Keratinocyte (primary cell): Measurements from ENCODE around the gene UQCRH. TPM values are rescaled to one million over a fixed set of nuclear protein-coding genes. Genes with fewer than 3 reads are reported as not detected.

Source experiments
- DNase-seq: peaks from one replicate; pipeline ENCODE4 v3.0.0-alpha.2; 2011; ENCODE audit warnings: low read depth, missing footprints, low spot score
- FAIRE-seq: peaks from 2 replicates; lab custom pipeline; 2011; peaks lifted over from hg19 to GRCh38; lab: Jason Lieb, UNC
- H2AFZ ChIP-seq: 2 replicates; pipeline ENCODE4 v1.6.0; 2012; ENCODE audit warnings: low read length, control low read depth, inconsistent platforms; ENCODE audit not compliant: control insufficient read depth
- H3K27ac ChIP-seq: 2 replicates; pipeline ENCODE4 v1.5.1; 2011; ENCODE audit warnings: low read length; ENCODE audit not compliant: control insufficient read depth, insufficient read depth
- H3K27me3 ChIP-seq: 3 replicates; pipeline ENCODE4 v1.6.0; 2011; ENCODE audit warnings: low read length; ENCODE audit not compliant: control insufficient read depth, insufficient read depth; ENCODE audit errors: extremely low read depth
- H3K36me3 ChIP-seq, 2 experiments: 2 replicates in 1 of 2; 3 replicates in 1 of 2; pipeline ENCODE4 v1.5.1; 2011; ENCODE audit warnings: low read length in 2 of 2, mild to moderate bottlenecking in 1 of 2; ENCODE audit not compliant: control insufficient read depth in 2 of 2, insufficient read depth in 2 of 2; ENCODE audit errors: extremely low read depth in 1 of 2
- H3K4me1 ChIP-seq: 3 replicates; pipeline ENCODE4 v1.5.1; 2011; ENCODE audit warnings: low read length; ENCODE audit not compliant: control insufficient read depth, insufficient read depth; ENCODE audit errors: extremely low read depth
- H3K4me2 ChIP-seq: 3 replicates; pipeline ENCODE4 v1.6.0; 2011; ENCODE audit warnings: low read depth, low read length; ENCODE audit not compliant: control insufficient read depth, insufficient read depth; ENCODE audit errors: extremely low read depth
- H3K4me3 ChIP-seq, 3 experiments: fragments of 200-600 bp in 1 of 3; sonication (generic) in 1 of 3; 2 replicates in 2 of 3; 3 replicates in 1 of 3; pipeline ENCODE4 v1.5.1; 2011 to 2016; ENCODE audit warnings: low read length in 3 of 3, mild to moderate bottlenecking in 3 of 3, control low read depth in 2 of 3, inconsistent platforms in 1 of 3, low read depth in 1 of 3, mixed read lengths in 1 of 3, mixed run types in 1 of 3, moderate library complexity in 1 of 3; ENCODE audit not compliant: control insufficient read depth in 2 of 3, insufficient read depth in 2 of 3; ENCODE audit errors: extremely low read depth in 1 of 3
- H3K79me2 ChIP-seq: 2 replicates; pipeline ENCODE4 v1.6.0; 2012; ENCODE audit warnings: low read length; ENCODE audit not compliant: control insufficient read depth, insufficient read depth
- H3K9ac ChIP-seq: 3 replicates; pipeline ENCODE4 v1.6.0; 2011; ENCODE audit warnings: low read length; ENCODE audit not compliant: control insufficient read depth, insufficient read depth; ENCODE audit errors: extremely low read depth
- H3K9me1 ChIP-seq: 3 replicates; pipeline ENCODE4 v1.6.0; 2011; ENCODE audit warnings: low read length; ENCODE audit not compliant: control insufficient read depth, insufficient read depth; ENCODE audit errors: extremely low read depth
- H3K9me3 ChIP-seq: 2 replicates; pipeline ENCODE4 v1.5.1; 2012; ENCODE audit warnings: low read depth, low read length; ENCODE audit not compliant: control insufficient read depth
- H4K20me1 ChIP-seq: 3 replicates; pipeline ENCODE4 v1.6.0; 2011; ENCODE audit warnings: low read length; ENCODE audit not compliant: control insufficient read depth, insufficient read depth; ENCODE audit errors: extremely low read depth
- CTCF ChIP-seq, 3 experiments: IDR thresholded peaks in 1 of 3; conservative IDR thresholded peaks in 1 of 3; optimal IDR thresholded peaks in 1 of 3; 2 replicates in 2 of 3; 3 replicates in 1 of 3; pipeline versions ENCODE3 to v1.5.1; 2011; ENCODE audit warnings: low read length in 3 of 3, mild to moderate bottlenecking in 3 of 3, moderate library complexity in 2 of 3, control low read depth in 1 of 3, inconsistent platforms in 1 of 3; ENCODE audit not compliant: insufficient read depth in 2 of 3; ENCODE audit errors: extremely low read depth in 1 of 3
- EZH2 ChIP-seq: IDR thresholded peaks from one replicate; pipeline ENCODE4 v1.6.1; 2012; ENCODE audit warnings: inconsistent platforms, mild to moderate bottlenecking, low read length, moderate library complexity
- dilution Hi-C: fragments of 300-500 bp; cut with MboI; formaldehyde crosslinking; loops from one replicate; pipeline ENCODE4 v1.7.0; 2020; ENCODE audit warnings: low sequenced_read_pairs; ENCODE audit not compliant: extremely low pct_ligation_motif_present
- polyA plus RNA-seq, 5 experiments: library from polyadenylated mRNA; depleted of rRNA in 3 of 5; stranded (reverse) in 3 of 5; stranded (forward) in 1 of 5; unstranded in 1 of 5; fragments of >200 nt; gene quantifications; 1 replicate in 1 of 5; 2 replicates in 3 of 5; 3 replicates in 1 of 5; pipeline versions ENCODE4 v1.2.1 to v1.2.3, GENCODE V29; 2011 to 2012; ENCODE audit warnings: missing spikeins in 2 of 5, low read depth in 1 of 5, low replicate concordance in 1 of 5

UQCRH gene
- polyA plus RNA-seq, 1 donor (not counting 4 experiments of a cell fraction or from before 2014, with no cell fraction given) = 970 TPM

GRCh38 chr1:46285730-46286477 is 17.6 kb upstream of the UQCRH start:
- FAIRE-seq = no peak
- no peaks in the 10 kb centered on the region for H4K20me1 ChIP-seq
- peaks cover 24 to 29% of the 10 kb centered on the region in 2 experiments for H3K36me3 ChIP-seq
- no peaks in the 10 kb centered on the region for H3K27me3 ChIP-seq
- H2AFZ ChIP-seq = no peak overlapping the region
- H3K27ac ChIP-seq = no peak overlapping the region
- H3K9me3 ChIP-seq = no peaks in the 10 kb centered on the region
- peaks cover 2% of the 10 kb centered on the region for H3K9me1 ChIP-seq
- H3K4me2 ChIP-seq = no peak overlapping the region
- H3K9ac ChIP-seq = no peak overlapping the region
- H3K4me3 ChIP-seq = no peak overlapping the region
- TF ChIP-seq CTCF (optimal IDR thresholded peaks at IDR 0.05 in 1 of 3, IDR thresholded peaks at IDR 0.05 in 1 of 3, conservative IDR thresholded peaks at IDR 0.05 in 1 of 3; ENCODE audit: extremely low read depth in 1 of 3, insufficient read depth in 2 of 3, low read length in 3 of 3) (no peak), EZH2 (no peak)
- peaks cover 19% of the 10 kb centered on the region for H3K4me1 ChIP-seq
- dilution Hi-C loops = no loop called here
- no peak for DNase-seq
- H3K79me2 ChIP-seq = no peaks in the 10 kb centered on the region

GRCh38 chr1:46288485-46289133 is 14.9 kb upstream of the UQCRH start:
- H3K4me2 ChIP-seq = peak overlapping the region; percentile 23
- DNase-seq (no peak), FAIRE-seq (no peak)
- TF ChIP-seq CTCF (optimal IDR thresholded peaks at IDR 0.05 in 1 of 3, IDR thresholded peaks at IDR 0.05 in 1 of 3, conservative IDR thresholded peaks at IDR 0.05 in 1 of 3; ENCODE audit: extremely low read depth in 1 of 3, insufficient read depth in 2 of 3, low read length in 3 of 3) (no peak), EZH2 (no peak)
- peaks cover 2% of the 10 kb centered on the region for H3K9me1 ChIP-seq
- H3K9me3 ChIP-seq = no peaks in the 10 kb centered on the region
- no peaks in the 10 kb centered on the region for H3K79me2 ChIP-seq
- H4K20me1 ChIP-seq = no peaks in the 10 kb centered on the region
- H3K4me3 ChIP-seq = no peak overlapping the region
- no peak overlapping the region for H3K9ac ChIP-seq
- H3K27me3 ChIP-seq = no peaks in the 10 kb centered on the region
- peak overlapping the region; percentile 66 for H3K27ac ChIP-seq
- H3K36me3 ChIP-seq = peaks cover 19 to 23% of the 10 kb centered on the region in 2 experiments
- no peak overlapping the region for H2AFZ ChIP-seq
- H3K4me1 ChIP-seq = peaks cover 19% of the 10 kb centered on the region
- dilution Hi-C loops = no loop called here
